Measurements from ENCODE around the gene SNX17. TPM values are rescaled to one million over a fixed set of nuclear protein-coding genes. Genes with fewer than 3 reads are reported as not detected.

The SNX17 gene
- total and polyA plus RNA-seq, 2 of the 4 experiments (the other 2 are of a cell fraction) = 102 to 130 TPM

GRCh38 chr2:27320958-27321543 lies 49.4 kb upstream of the SNX17 start (continued):
- TF ChIP-seq USF2 (IDR thresholded peaks at IDR 0.05; ENCODE audit: low read depth, low read length) (no peak), BHLHE40 (IDR thresholded peaks at IDR 0.05; ENCODE audit: low read depth, low read length) (peak; percentile 82)

- BruUV-seq (replicated peaks) = no TSS peak
- Histone ChIP-seq H3K36me3 (ENCODE audit: control insufficient read depth, insufficient read depth, low read length) (peaks cover 10% of the 10 kb centered on the region), H3K9ac (ENCODE audit: low read depth, low read length) (peak overlapping the region; percentile 70), H2AFZ (replicated peaks; ENCODE audit: low read length, poor library complexity) (peak overlapping the region; percentile 92), H3K4me3 (ENCODE audit: insufficient read depth, low read depth, low read length) (peak overlapping the region; percentile 63), H3K27me3 (ENCODE audit: control insufficient read depth, insufficient read depth, low read length) (no peaks in the 10 kb centered on the region), H2AK9ac (replicated peaks; ENCODE audit: low read depth, low read length, poor library complexity) (peak overlapping the region; percentile 98), H4K5ac (ENCODE audit: low read depth, low read length) (peak overlapping the region; percentile 50), H3K4me2 (ENCODE audit: low read depth, low read length) (peak overlapping the region; percentile 84), H4K8ac (ENCODE audit: low read depth in 2 of 2, low read length in 2 of 2) (peak overlapping the region; percentile 82 to 93), H2BK15ac (ENCODE audit: low read depth, low read length) (peak overlapping the region; percentile 57; the same call in 2 of the 3 replicates), H3K18ac (ENCODE audit: low read depth, low read length) (peak overlapping the region; percentile 12; the same call in 1 of the 2 replicates), H3K79me1 (ENCODE audit: low read depth in 1 of 2, low read length in 2 of 2) (peaks cover 25 to 46% of the 10 kb centered on the region in 2 experiments; a peak in 3 of 4 replicates), H3K4ac (ENCODE audit: low read depth, low read length) (peak overlapping the region; percentile 72), H3K27ac (ENCODE audit: insufficient read depth, low read length) (peak overlapping the region; percentile 72), H2BK20ac (ENCODE audit: low read depth, low read length) (peak overlapping the region; percentile 56; the same call in 1 of the 2 replicates), H3K23ac (ENCODE audit: low read depth, low read length) (peak overlapping the region; percentile 13), H2AK5ac (ENCODE audit: low read depth, low read length) (peak overlapping the region; percentile 95), H3K56ac (ENCODE audit: extremely low read depth, insufficient read depth, low read length) (peak overlapping the region; percentile 34), H3K4me1 (ENCODE audit: control insufficient read depth, insufficient read depth, low read length) (peaks cover 7% of the 10 kb centered on the region), H2BK5ac (ENCODE audit: low read depth, low read length, poor library complexity, severe bottlenecking) (peak overlapping the region; percentile 27), H3K9me1 (ENCODE audit: insufficient read depth, low read length) (peaks cover 12% of the 10 kb centered on the region; the same call in 1 of the 2 replicates), H4K20me1 (ENCODE audit: insufficient read depth, low read length) (no peaks in the 10 kb centered on the region), H2BK120ac (ENCODE audit: low read depth, low read length) (peak overlapping the region; percentile 7), H4K91ac (ENCODE audit: insufficient read depth, low read depth, low read length) (peak overlapping the region; percentile 89), H3K9me3 (ENCODE audit: control insufficient read depth, insufficient read depth, low read length) (no peaks in the 10 kb centered on the region), H3K14ac (replicated peaks; ENCODE audit: low read depth, low read length) (peak overlapping the region; percentile 97)
- ChIA-PET POLR2A (ENCODE audit: unreplicated experiment) (no interaction called here), CTCF (no interaction called here)
- DNase-seq = peak; percentile 8
- 27% methylated on average over 3 of the region's 10 CpGs; no CpG with 5 or more reads in 1 of the 2 experiments for WGBS, 2 experiments (ENCODE audit: extremely low coverage in 2 of 2, insufficient read length in 1 of 2)
- in situ Hi-C loops (cut with MboI; ENCODE audit: low sequenced_read_pairs) = no loop called here
- peak; percentile 2 for ATAC-seq (ENCODE audit: low read depth)
- intact Hi-C loops (cut with micrococcal nuclease) = loop anchor here (5.0 kb wide), 1 partner anchor 35 kb away; the partner anchor contains the start of gene GTF3C2
- TF ChIP-seq MXI1 (IDR thresholded peaks at IDR 0.05; ENCODE audit: borderline replicate concordance, low read depth, low read length) = peak; percentile 57; the same call in 1 of the 2 replicates
- TF ChIP-seq RFX5 (IDR thresholded peaks at IDR 0.05; ENCODE audit: low read depth, low read length) = no peak
- dilution Hi-C loops (cut with HindIII; ENCODE audit: low sequenced_read_pairs, unreplicated experiment) = no loop called here
Observed at GRCh38 chr2:27322301-27322765, 48.1 kb upstream of the SNX17 start.

Measured in IMR-90 (cell line).